Body of pancreas (tissue), 4 donors: ENCODE measurements around the gene SH3D19. TPM values are rescaled to one million over a fixed set of nuclear protein-coding genes. Genes with fewer than 3 reads are reported as not detected.

Experiments used
- ATAC-seq: fragments of 150-250 bp; one replicate; pipeline ENCODE4 v1.9.1; 2016
- DNase-seq, 4 donors: peaks; one replicate each; pipeline ENCODE4 v3.0.0-alpha.2; 2019
- H3K27ac ChIP-seq, 4 donors: fragments of 200-600 bp; sonication (generic); 1 replicate in 3 of 4; 2 replicates in 1 of 4; pipeline versions ENCODE4 v1.5.1 to v1.6.1; 2016 to 2019; ENCODE audit warnings: mild to moderate bottlenecking in 1 of 4, mixed read lengths in 1 of 4, moderate library complexity in 1 of 4
- H3K27me3 ChIP-seq, 2 donors: fragments of 200-600 bp; sonication (generic); one replicate each; pipeline ENCODE4 v1.6.0; 2016; ENCODE audit warnings: mild to moderate bottlenecking in 1 of 2
- H3K36me3 ChIP-seq, 2 donors: fragments of 200-600 bp; sonication (generic); replicated peaks in 1 of 2; 2 replicates each; pipeline ENCODE4 v1.5.1; 2016; ENCODE audit warnings: low read depth in 2 of 2; ENCODE audit not compliant: insufficient read depth in 1 of 2
- H3K4me1 ChIP-seq: fragments of 200-600 bp; sonication (generic); one replicate; pipeline ENCODE4 v1.6.0; 2016
- H3K4me3 ChIP-seq, 2 donors: fragments of 200-600 bp; sonication (generic); 1 replicate in 1 of 2; 2 replicates in 1 of 2; pipeline ENCODE4 v1.5.1; 2016 to 2019
- H3K9me3 ChIP-seq, 3 donors: fragments of 200-600 bp; sonication (generic); 1 replicate in 2 of 3; 2 replicates in 1 of 3; pipeline ENCODE4 v1.5.1; 2016
- CTCF ChIP-seq, 7 experiments: fragments of 450-650 bp in 4 of 7; fragments of 200-600 bp in 3 of 7; sonication (generic) in 3 of 7; IDR thresholded peaks; one replicate each; pipeline ENCODE4 v1.5.1; 2016 to 2019; ENCODE audit warnings: antibody characterized with exemption in 7 of 7
- POLR2A ChIP-seq, 3 donors: fragments of 450-650 bp; IDR thresholded peaks; one replicate each; pipeline ENCODE4 v1.6.1; 2016; ENCODE audit warnings: antibody characterized with exemption in 3 of 3, mild to moderate bottlenecking in 2 of 3
- WGBS, 2 donors: methylation state at CpG; one replicate each; pipeline ENCODE4 v1.1.5; 2017; 5-methylcytosine and 5-hydroxymethylcytosine counted together
- intact Hi-C: fragments of 100-400 bp; cut with DNase I; formaldehyde crosslinking; loops from one replicate; pipeline ENCODE4 v1.15.1; 2023
- total RNA-seq, 2 donors: library from RNA; depleted of rRNA; stranded (reverse); fragments of >200 nt; gene quantifications; one replicate each; pipeline ENCODE4 v1.1.0, GENCODE V29; 2016

Gene SH3D19
- total RNA-seq, 2 donors from 2014 or later: 38.1 to 42.8 TPM

GRCh38 chr4:151248519-151248918 is 76.9 kb downstream of the SH3D19 start:
- 65 to 67% methylated on average over 2 of the region's 2 CpGs for whole genome bisulfite sequencing, 2 donors
- intact Hi-C loops: no loop called here
- no peaks in the 10 kb centered on the region for H3K27me3 ChIP-seq
- DNase-seq: no peak
- no peaks in the 10 kb centered on the region for H3K36me3 ChIP-seq
- ATAC-seq: no peak
- H3K9me3 ChIP-seq: no peaks in the 10 kb centered on the region
- no peak overlapping the region for H3K4me3 ChIP-seq
- H3K27ac ChIP-seq: no peak overlapping the region
- TF ChIP-seq CTCF (IDR thresholded peaks at IDR 0.05) (no peak), POLR2A (IDR thresholded peaks at IDR 0.05) (no peak)
- peaks cover 16% of the 10 kb centered on the region for H3K4me1 ChIP-seq

- H3K9me3 ChIP-seq: no peaks in the 10 kb centered on the region
- TF ChIP-seq CTCF (IDR thresholded peaks at IDR 0.05) (no peak), POLR2A (IDR thresholded peaks at IDR 0.05) (no peak)
- 92 to 96% methylated on average over 2 of the region's 2 CpGs for WGBS, 2 donors
- H3K36me3 ChIP-seq: no peaks in the 10 kb centered on the region
- no peak overlapping the region for H3K4me3 ChIP-seq
- H3K27ac ChIP-seq: no peak overlapping the region
- peaks cover 14% of the 10 kb centered on the region for H3K4me1 ChIP-seq
- ATAC-seq (no peak), DNase-seq (no peak)
- intact Hi-C loops: no loop called here
- no peaks in the 10 kb centered on the region for H3K27me3 ChIP-seq
Measured at GRCh38 chr4:151247395-151247794, 78.0 kb downstream of the SH3D19 start.

GRCh38 chr4:151246742-151247141 is 78.7 kb downstream of the SH3D19 start:
- no peak for DNase-seq
- 10 to 32% methylated on average over 2 of the region's 2 CpGs for WGBS, 2 donors
- no peak for ATAC-seq
- Histone ChIP-seq H3K27me3 (no peaks in the 10 kb centered on the region), H3K9me3 (no peaks in the 10 kb centered on the region), H3K4me3 (no peak overlapping the region), H3K36me3 (no peaks in the 10 kb centered on the region), H3K27ac (no peak overlapping the region), H3K4me1 (peaks cover 11% of the 10 kb centered on the region)
- intact Hi-C loops: no loop called here
- no peak for TF ChIP-seq POLR2A (IDR thresholded peaks at IDR 0.05)
- no peak for TF ChIP-seq CTCF (IDR thresholded peaks at IDR 0.05)

GRCh38 chr4:151242305-151242704 is 83.1 kb downstream of the SH3D19 start:
- no peaks in the 10 kb centered on the region for H3K9me3 ChIP-seq
- TF ChIP-seq POLR2A (IDR thresholded peaks at IDR 0.05) (no peak), CTCF (IDR thresholded peaks at IDR 0.05) (no peak)
- H3K4me3 ChIP-seq: no peak overlapping the region
- H3K4me1 ChIP-seq: peaks cover 5% of the 10 kb centered on the region
- DNase-seq (no peak), ATAC-seq (no peak)
- H3K27me3 ChIP-seq: no peaks in the 10 kb centered on the region
- intact Hi-C loops: no loop called here
- no peak overlapping the region for H3K27ac ChIP-seq
- 86% methylated on average over 2 of the region's 2 CpGs for WGBS, 2 donors
- H3K36me3 ChIP-seq: no peaks in the 10 kb centered on the region

GRCh38 chr4:151239608-151240007 is 85.8 kb downstream of the SH3D19 start:
- H3K36me3 ChIP-seq: no peaks in the 10 kb centered on the region
- no peak for DNase-seq
- no peaks in the 10 kb centered on the region for H3K4me1 ChIP-seq
- H3K27me3 ChIP-seq: no peaks in the 10 kb centered on the region
- no peak for TF ChIP-seq CTCF (IDR thresholded peaks at IDR 0.05)
- no peak for TF ChIP-seq POLR2A (IDR thresholded peaks at IDR 0.05)
- H3K9me3 ChIP-seq: no peaks in the 10 kb centered on the region
- no peak overlapping the region for H3K4me3 ChIP-seq
- ATAC-seq: no peak
- H3K27ac ChIP-seq: no peak overlapping the region
- WGBS, 2 donors: 91 to 93% methylated on average over 3 of the region's 3 CpGs
- intact Hi-C loops: no loop called here
